HUDEP-2 (cell line): Measurements from ENCODE around the gene DUS2.
"Not testable (repeated sequence)": the region's sequence is repeated elsewhere in the genome, so short reads cannot be mapped to it uniquely, and the experiment has no call there.

Source experiments
- DNase-seq, 76 experiments: peaks; one replicate each; lab custom pipeline; 2025; ENCODE audit not compliant: unreplicated experiment in 76 of 76; lab: John Stamatoyannopoulos, UW

Gene DUS2

GRCh38 chr16:68115851-68116250 is 92.8 kb downstream of the DUS2 start:
- DNase-seq: no peak

- DNase-seq: peak in 11 of 76 experiments; percentile 5 to 45 (median 16)
Measured at GRCh38 chr16:68116256-68116867, 93.3 kb downstream of the DUS2 start.

DNA sequence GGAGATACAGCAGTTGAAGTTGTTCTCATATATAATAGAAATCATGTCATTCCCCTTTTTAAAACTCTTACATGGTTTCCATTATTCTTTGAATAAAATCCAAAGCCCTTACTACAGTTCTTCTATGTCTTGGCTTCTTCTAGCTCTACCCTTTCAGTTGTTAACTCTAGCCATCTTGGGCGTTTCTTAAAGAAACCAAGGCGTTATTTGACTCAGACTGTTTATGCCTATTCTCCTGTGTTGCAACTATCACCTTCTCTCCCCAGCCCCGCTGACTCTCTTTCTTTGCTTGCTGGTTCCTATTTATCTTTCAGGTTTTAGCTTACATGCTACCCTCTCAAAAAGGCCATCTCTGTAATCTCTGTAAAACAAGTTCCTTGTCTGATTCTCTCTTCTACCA is 94.8 kb downstream of the DUS2 start:
- no peak for DNase-seq

DNA sequence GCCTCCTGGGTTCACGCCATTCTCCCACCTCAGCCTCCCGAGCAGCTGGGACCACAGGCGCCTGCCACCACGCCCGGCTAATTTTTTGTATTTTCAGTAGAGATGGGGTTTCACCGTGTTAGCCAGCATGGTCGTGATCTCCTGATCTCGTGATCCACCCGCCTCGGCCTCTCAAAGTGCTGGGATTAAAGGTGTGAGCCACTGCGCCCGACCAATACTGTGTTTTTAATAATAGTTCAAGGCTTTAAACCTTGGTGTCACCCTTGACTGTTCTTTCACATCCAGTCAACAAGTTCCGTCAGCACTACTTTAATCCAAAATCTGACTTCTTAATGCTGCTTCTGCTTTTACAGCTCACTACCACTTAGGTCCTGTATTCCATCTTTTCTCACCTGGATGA is 95.9 kb downstream of the DUS2 start:
- not testable (repeated sequence) for DNase-seq

- DNase-seq: not testable (repeated sequence)
Measured at GRCh38 chr16:68120496-68120895, 97.4 kb downstream of the DUS2 start.

- no peak for DNase-seq
Measured at GRCh38 chr16:68126395-68126794, 103.3 kb downstream of the DUS2 start.

- DNase-seq: no peak
Measured at GRCh38 chr16:68128577-68129305, 105.7 kb downstream of the DUS2 start.
